Vagina (tissue), 2 donors: Measurements from ENCODE around the gene HS6ST3.

Experiments
- POLR2AphosphoS5 ChIP-seq, 2 donors: sonication (generic); formaldehyde crosslinking; IDR thresholded peaks; one replicate each; pipeline ENCODE4 v1.9.0; 2017; ENCODE audit warnings: antibody characterized with exemption in 2 of 2, mild to moderate bottlenecking in 2 of 2, low read depth in 1 of 2; ENCODE audit not compliant: insufficient read depth in 1 of 2
- TF ChIP-seq, protein P1 (sequence below), 3 experiments: fragments of 450-650 bp in 2 of 3; fragments of 200-600 bp in 1 of 3; sonication (generic) in 1 of 3; IDR thresholded peaks; one replicate each; pipeline ENCODE4 v1.5.1; 2017 to 2019; ENCODE audit warnings: antibody characterized with exemption in 3 of 3, mild to moderate bottlenecking in 2 of 3, moderate library complexity in 2 of 3

DNA sequence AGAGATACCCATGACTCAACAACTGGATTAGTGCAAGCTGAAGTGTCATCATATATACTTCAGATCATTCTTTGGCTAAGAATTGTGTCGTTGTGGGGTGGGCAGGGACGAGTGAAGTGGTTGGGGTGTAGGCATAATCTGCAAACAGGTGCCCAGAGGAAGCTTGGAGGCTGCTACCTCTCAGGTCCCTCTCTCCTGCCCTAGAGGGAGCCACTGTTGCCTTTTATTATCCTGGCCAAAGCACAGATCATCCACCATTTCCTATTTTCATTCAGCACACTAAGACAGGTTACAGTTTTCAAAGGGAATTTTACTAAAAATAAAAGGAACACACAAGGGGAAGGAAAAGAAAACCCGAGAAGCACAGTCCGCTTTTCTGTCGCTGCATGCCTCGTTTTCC, 126.6 kb downstream of the HS6ST3 start:
- TF ChIP-seq, protein P1, sequence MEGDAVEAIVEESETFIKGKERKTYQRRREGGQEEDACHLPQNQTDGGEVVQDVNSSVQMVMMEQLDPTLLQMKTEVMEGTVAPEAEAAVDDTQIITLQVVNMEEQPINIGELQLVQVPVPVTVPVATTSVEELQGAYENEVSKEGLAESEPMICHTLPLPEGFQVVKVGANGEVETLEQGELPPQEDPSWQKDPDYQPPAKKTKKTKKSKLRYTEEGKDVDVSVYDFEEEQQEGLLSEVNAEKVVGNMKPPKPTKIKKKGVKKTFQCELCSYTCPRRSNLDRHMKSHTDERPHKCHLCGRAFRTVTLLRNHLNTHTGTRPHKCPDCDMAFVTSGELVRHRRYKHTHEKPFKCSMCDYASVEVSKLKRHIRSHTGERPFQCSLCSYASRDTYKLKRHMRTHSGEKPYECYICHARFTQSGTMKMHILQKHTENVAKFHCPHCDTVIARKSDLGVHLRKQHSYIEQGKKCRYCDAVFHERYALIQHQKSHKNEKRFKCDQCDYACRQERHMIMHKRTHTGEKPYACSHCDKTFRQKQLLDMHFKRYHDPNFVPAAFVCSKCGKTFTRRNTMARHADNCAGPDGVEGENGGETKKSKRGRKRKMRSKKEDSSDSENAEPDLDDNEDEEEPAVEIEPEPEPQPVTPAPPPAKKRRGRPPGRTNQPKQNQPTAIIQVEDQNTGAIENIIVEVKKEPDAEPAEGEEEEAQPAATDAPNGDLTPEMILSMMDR (IDR thresholded peaks at IDR 0.05): no peak
- no peak for TF ChIP-seq POLR2AphosphoS5 (IDR thresholded peaks at IDR 0.05; ENCODE audit: insufficient read depth in 1 of 2, low read depth in 1 of 2)
